Globus pallidus (tissue), 1 donor: ENCODE measurements around the gene DUSP18.
"Not testable (repeated sequence)": the region's sequence is repeated elsewhere in the genome, so short reads cannot be mapped to it uniquely, and the experiment has no call there.

Experiments used
- DNase-seq: peaks from one replicate; pipeline ENCODE4 v3.0.0-alpha.2; 2015; ENCODE audit warnings: low spot score

DUSP18 gene

GRCh38 chr22:30667494-30668385, at the start of gene DUSP18:
DUSP18 (minus strand) TSS chr22:30667875; CDS start chr22:30664003, 3,872 bp downstream.
- peak; percentile 85 for DNase-seq

- DNase-seq: no peak
Measured at GRCh38 chr22:30714062-30714461, 46.4 kb upstream of the DUSP18 start.

GRCh38 chr22:30712094-30712493, 44.4 kb upstream of the DUSP18 start:
- DNase-seq: no peak

- DNase-seq: not testable (repeated sequence)
Measured at GRCh38 chr22:30709980-30710379, 42.3 kb upstream of the DUSP18 start.

- DNase-seq: no peak
Measured at GRCh38 chr22:30705710-30706651, 38.3 kb upstream of the DUSP18 start.

- DNase-seq: no peak
Measured at GRCh38 chr22:30704978-30705377, 37.3 kb upstream of the DUSP18 start.

GRCh38 chr22:30702856-30703255, 35.2 kb upstream of the DUSP18 start:
- DNase-seq: no peak

GRCh38 chr22:30701872-30702271, 34.2 kb upstream of the DUSP18 start:
- DNase-seq: no peak

GRCh38 chr22:30697975-30698374, 30.3 kb upstream of the DUSP18 start:
- DNase-seq: no peak

- no peak for DNase-seq
Measured at GRCh38 chr22:30695871-30696655, 28.4 kb upstream of the DUSP18 start.

- DNase-seq: peak; percentile 52
Measured at GRCh38 chr22:30695351-30695851, 27.7 kb upstream of the DUSP18 start.

GRCh38 chr22:30694640-30695350, 27.1 kb upstream of the DUSP18 start, which contains the start of gene OSBP2:
OSBP2 (plus strand) TSS chr22:30694874; CDS start chr22:30694910, 36 bp downstream.
- DNase-seq: peak; percentile 42

GRCh38 chr22:30694171-30694639, 26.5 kb upstream of the DUSP18 start:
- DNase-seq: peak; percentile 69

GRCh38 chr22:30691204-30691603, 23.5 kb upstream of the DUSP18 start:
- DNase-seq: no peak

GRCh38 chr22:30689622-30690021, 21.9 kb upstream of the DUSP18 start:
- DNase-seq: no peak

GRCh38 chr22:30687358-30687757, 19.7 kb upstream of the DUSP18 start:
- no peak for DNase-seq

GRCh38 chr22:30685178-30685577, 17.5 kb upstream of the DUSP18 start:
- no peak for DNase-seq

- DNase-seq: no peak
Measured at GRCh38 chr22:30681831-30682230, 14.2 kb upstream of the DUSP18 start.

GRCh38 chr22:30680991-30681770, 13.5 kb upstream of the DUSP18 start:
- no peak for DNase-seq
